Esophagus squamous epithelium (tissue), 4 donors: ENCODE data around the gene FGFBP2.

Experiments
- POLR2A ChIP-seq, 4 donors: fragments of 450-650 bp; IDR thresholded peaks; one replicate each; pipeline ENCODE4 v1.6.1; 2017; ENCODE audit warnings: antibody characterized with exemption in 4 of 4, mild to moderate bottlenecking in 4 of 4, moderate library complexity in 3 of 4
- TF ChIP-seq, protein P1 (sequence below), 6 experiments: fragments of 450-650 bp in 4 of 6; fragments of 200-600 bp in 2 of 6; sonication (generic) in 2 of 6; IDR thresholded peaks; one replicate each; pipeline ENCODE4 v1.5.1; 2016 to 2019; ENCODE audit warnings: antibody characterized with exemption in 6 of 6, mild to moderate bottlenecking in 4 of 6, moderate library complexity in 4 of 6

DNA sequence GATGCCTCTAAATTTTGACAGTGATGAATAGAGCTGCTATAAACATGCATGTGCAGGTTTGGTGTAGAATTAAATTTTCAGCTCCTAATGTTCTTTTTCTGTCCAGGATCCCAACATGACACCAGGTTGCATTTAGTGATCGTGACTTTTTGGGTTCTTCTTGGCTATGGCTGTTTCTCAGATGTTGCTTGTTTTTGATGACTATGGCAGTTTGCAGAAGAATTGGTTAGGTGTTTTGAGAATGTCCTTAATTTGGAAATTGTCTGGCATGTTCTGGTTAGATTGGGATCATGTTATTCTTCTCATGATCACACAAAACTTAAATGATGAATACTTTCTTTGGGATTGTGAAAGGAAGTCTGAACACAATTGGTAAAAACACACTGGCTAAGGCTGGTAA is 20.7 kb downstream of the FGFBP2 start:
- TF ChIP-seq, protein P1, sequence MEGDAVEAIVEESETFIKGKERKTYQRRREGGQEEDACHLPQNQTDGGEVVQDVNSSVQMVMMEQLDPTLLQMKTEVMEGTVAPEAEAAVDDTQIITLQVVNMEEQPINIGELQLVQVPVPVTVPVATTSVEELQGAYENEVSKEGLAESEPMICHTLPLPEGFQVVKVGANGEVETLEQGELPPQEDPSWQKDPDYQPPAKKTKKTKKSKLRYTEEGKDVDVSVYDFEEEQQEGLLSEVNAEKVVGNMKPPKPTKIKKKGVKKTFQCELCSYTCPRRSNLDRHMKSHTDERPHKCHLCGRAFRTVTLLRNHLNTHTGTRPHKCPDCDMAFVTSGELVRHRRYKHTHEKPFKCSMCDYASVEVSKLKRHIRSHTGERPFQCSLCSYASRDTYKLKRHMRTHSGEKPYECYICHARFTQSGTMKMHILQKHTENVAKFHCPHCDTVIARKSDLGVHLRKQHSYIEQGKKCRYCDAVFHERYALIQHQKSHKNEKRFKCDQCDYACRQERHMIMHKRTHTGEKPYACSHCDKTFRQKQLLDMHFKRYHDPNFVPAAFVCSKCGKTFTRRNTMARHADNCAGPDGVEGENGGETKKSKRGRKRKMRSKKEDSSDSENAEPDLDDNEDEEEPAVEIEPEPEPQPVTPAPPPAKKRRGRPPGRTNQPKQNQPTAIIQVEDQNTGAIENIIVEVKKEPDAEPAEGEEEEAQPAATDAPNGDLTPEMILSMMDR (IDR thresholded peaks at IDR 0.05) = no peak
- no peak for TF ChIP-seq POLR2A (IDR thresholded peaks at IDR 0.05)
